Measurements from ENCODE around the gene DOCK6. TPM values are rescaled to one million over a fixed set of nuclear protein-coding genes. Genes with fewer than 3 reads are reported as not detected.

Gene DOCK6
- total and polyA plus RNA-seq, 2 of the 13 experiments (the other 11 are each of a cell fraction or from before 2014, with no cell fraction given), result 5.4 to 38.1 TPM

DNA sequence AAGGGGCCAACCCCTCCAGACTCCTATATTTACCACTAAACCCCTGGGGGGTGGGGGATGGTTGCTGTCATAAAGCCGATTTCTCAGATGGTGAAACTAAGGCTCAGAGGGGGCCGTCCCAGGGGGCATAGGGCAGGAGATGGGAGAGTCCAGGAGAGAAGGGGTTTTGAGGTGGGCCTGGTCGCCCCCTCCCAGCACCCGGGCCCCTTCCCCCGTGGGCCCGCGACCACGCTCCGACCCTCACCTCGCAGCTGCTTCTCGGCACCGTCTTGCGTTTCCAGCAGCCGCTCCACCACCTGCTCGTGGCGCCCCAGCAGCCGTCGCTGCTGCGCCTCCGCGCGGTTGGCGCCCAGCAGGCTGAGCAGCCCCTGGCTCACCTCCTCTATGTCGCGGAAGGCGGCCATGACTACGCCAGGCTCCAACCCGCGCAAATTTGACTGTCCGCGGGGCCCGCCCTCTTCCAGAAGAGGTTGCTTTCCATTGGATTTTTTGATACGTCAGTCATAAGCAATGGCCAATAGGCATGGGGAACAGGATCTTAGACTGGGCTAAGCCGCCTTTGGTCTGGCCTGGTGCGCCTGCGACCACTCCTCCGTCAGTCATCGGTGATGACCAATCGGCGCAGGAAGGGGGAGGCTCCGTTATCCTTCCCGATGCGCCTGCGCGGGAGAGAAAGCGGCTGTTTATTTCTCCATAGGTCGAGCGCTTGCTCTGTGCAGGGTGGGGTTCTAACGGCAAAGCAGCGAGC, 106.8 kb downstream of the DOCK6 start, which contains the start of gene SPC24 (continued):
- TF ChIP-seq ZNF430 (CRISPR knock-in tag; IDR thresholded peaks at IDR 0.05), result no peak
- TF ChIP-seq TBP (CRISPR knock-in tag; IDR thresholded peaks at IDR 0.05), result no peak
- no peak for TF ChIP-seq TCF7 (IDR thresholded peaks at IDR 0.05; ENCODE audit: low read depth)
- TF ChIP-seq ZNF546 (CRISPR knock-in tag; conservative IDR thresholded peaks at IDR 0.05), result no peak
- TF ChIP-seq, protein P1, sequence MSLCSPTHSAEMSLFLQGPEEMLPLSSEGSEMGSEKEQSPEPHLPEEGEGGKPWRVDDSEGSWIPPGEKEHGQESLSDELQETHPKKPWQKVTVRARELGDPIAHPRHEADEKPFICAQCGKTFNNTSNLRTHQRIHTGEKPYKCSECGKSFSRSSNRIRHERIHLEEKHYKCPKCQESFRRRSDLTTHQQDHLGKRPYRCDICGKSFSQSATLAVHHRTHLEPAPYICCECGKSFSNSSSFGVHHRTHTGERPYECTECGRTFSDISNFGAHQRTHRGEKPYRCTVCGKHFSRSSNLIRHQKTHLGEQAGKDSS (CRISPR knock-in tag; IDR thresholded peaks at IDR 0.05; ENCODE audit: borderline replicate concordance, low read depth), result no peak
- no peak for TF ChIP-seq ZNF660 (CRISPR knock-in tag; IDR thresholded peaks at IDR 0.05; ENCODE audit: borderline replicate concordance, low read depth)
- no peak for TF ChIP-seq ZNF3 (CRISPR knock-in tag; IDR thresholded peaks at IDR 0.05)
- TF ChIP-seq, protein P2, sequence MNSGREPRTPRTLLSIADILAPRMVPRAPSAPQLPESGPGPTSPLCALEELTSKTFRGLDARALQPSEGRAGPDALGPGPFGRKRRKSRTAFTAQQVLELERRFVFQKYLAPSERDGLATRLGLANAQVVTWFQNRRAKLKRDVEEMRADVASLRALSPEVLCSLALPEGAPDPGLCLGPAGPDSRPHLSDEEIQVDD (CRISPR knock-in tag; IDR thresholded peaks at IDR 0.05; ENCODE audit: borderline replicate concordance), result no peak
- TF ChIP-seq, protein P3, sequence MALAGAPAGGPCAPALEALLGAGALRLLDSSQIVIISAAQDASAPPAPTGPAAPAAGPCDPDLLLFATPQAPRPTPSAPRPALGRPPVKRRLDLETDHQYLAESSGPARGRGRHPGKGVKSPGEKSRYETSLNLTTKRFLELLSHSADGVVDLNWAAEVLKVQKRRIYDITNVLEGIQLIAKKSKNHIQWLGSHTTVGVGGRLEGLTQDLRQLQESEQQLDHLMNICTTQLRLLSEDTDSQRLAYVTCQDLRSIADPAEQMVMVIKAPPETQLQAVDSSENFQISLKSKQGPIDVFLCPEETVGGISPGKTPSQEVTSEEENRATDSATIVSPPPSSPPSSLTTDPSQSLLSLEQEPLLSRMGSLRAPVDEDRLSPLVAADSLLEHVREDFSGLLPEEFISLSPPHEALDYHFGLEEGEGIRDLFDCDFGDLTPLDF (CRISPR knock-in tag; IDR thresholded peaks at IDR 0.05), result peak; percentile 99
- TF ChIP-seq KDM6A (CRISPR knock-in tag; IDR thresholded peaks at IDR 0.05; ENCODE audit: low read depth), result no peak
- TF ChIP-seq, protein P4, sequence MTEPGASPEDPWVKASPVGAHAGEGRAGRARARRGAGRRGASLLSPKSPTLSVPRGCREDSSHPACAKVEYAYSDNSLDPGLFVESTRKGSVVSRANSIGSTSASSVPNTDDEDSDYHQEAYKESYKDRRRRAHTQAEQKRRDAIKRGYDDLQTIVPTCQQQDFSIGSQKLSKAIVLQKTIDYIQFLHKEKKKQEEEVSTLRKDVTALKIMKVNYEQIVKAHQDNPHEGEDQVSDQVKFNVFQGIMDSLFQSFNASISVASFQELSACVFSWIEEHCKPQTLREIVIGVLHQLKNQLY (CRISPR knock-in tag; IDR thresholded peaks at IDR 0.05), result no peak
- TF ChIP-seq, protein P5, sequence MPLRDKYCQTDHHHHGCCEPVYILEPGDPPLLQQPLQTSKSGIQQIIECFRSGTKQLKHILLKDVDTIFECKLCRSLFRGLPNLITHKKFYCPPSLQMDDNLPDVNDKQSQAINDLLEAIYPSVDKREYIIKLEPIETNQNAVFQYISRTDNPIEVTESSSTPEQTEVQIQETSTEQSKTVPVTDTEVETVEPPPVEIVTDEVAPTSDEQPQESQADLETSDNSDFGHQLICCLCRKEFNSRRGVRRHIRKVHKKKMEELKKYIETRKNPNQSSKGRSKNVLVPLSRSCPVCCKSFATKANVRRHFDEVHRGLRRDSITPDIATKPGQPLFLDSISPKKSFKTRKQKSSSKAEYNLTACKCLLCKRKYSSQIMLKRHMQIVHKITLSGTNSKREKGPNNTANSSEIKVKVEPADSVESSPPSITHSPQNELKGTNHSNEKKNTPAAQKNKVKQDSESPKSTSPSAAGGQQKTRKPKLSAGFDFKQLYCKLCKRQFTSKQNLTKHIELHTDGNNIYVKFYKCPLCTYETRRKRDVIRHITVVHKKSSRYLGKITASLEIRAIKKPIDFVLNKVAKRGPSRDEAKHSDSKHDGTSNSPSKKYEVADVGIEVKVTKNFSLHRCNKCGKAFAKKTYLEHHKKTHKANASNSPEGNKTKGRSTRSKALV (CRISPR knock-in tag; IDR thresholded peaks at IDR 0.05), result no peak
- TF ChIP-seq, protein P6, sequence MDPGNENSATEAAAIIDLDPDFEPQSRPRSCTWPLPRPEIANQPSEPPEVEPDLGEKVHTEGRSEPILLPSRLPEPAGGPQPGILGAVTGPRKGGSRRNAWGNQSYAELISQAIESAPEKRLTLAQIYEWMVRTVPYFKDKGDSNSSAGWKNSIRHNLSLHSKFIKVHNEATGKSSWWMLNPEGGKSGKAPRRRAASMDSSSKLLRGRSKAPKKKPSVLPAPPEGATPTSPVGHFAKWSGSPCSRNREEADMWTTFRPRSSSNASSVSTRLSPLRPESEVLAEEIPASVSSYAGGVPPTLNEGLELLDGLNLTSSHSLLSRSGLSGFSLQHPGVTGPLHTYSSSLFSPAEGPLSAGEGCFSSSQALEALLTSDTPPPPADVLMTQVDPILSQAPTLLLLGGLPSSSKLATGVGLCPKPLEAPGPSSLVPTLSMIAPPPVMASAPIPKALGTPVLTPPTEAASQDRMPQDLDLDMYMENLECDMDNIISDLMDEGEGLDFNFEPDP (CRISPR knock-in tag; conservative IDR thresholded peaks at IDR 0.05), result peak; percentile 97
- TF ChIP-seq NR2F1 (CRISPR knock-in tag; IDR thresholded peaks at IDR 0.05), result no peak
- TF ChIP-seq TEAD2 (CRISPR knock-in tag; IDR thresholded peaks at IDR 0.05), result no peak
- no peak for TF ChIP-seq BCL6 (CRISPR knock-in tag; IDR thresholded peaks at IDR 0.05)
- TF ChIP-seq, protein P7, sequence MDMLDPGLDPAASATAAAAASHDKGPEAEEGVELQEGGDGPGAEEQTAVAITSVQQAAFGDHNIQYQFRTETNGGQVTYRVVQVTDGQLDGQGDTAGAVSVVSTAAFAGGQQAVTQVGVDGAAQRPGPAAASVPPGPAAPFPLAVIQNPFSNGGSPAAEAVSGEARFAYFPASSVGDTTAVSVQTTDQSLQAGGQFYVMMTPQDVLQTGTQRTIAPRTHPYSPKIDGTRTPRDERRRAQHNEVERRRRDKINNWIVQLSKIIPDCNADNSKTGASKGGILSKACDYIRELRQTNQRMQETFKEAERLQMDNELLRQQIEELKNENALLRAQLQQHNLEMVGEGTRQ (IDR thresholded peaks at IDR 0.05; ENCODE audit: low read depth, low read length), result no peak
- TF ChIP-seq, protein P7 (CRISPR knock-in tag; IDR thresholded peaks at IDR 0.05; ENCODE audit: borderline replicate concordance), result no peak
- no peak for TF ChIP-seq CEBPB (IDR thresholded peaks at IDR 0.05; ENCODE audit: borderline replicate concordance, low read depth, low read length)
- TF ChIP-seq SP1 (IDR thresholded peaks at IDR 0.05), result no peak
- TF ChIP-seq SP1 (CRISPR knock-in tag; IDR thresholded peaks at IDR 0.05), result peak; percentile 66; the same call in 1 of the 2 replicates
- TF ChIP-seq ZFP82 (CRISPR knock-in tag; IDR thresholded peaks at IDR 0.05; ENCODE audit: borderline replicate concordance), result no peak

Measured in HepG2 (cell line).